NOMO-1 treated with dmso at 0.1 percent for 144 hours (cell line): Measurements from ENCODE around the gene SLC27A1.
A peak's percentile ranks its signal among the peaks of the same experiment; 100 is the strongest.
"Not testable (repeated sequence)": the region's sequence is repeated elsewhere in the genome, so short reads cannot be mapped to it uniquely, and the experiment has no call there.

ENCODE experiments used
- DNase-seq: peaks from one replicate; lab custom pipeline; 2025; ENCODE audit not compliant: unreplicated experiment; lab: John Stamatoyannopoulos, UW

SLC27A1 gene

DNA sequence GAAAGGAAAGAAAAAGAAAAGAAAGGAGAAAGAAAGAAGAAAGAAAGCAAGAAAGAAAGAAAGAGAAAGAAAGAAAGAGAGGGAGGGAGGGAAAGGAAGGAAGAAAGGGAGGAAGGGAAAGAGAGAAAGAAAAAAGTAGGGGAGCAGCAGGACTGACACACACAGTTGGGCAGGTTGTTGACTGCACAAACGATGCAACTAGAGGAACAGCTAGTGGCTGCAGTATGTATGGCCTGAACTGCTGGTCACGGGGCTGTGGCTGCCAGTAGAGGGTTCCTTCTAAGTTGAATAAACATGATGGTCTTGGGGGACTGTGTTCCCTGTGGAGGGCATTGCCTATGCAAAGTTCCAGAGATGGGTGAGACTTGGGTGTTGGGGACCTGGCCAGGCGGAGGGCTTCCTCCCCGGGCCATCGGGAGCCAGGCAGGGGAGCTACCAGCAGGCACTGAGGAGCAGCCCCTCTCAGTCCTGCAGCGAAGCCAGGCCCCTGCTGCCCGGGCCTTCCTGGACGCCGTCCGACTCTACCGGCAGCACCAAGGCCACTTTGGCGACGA lies 68.4 kb downstream of the SLC27A1 start:
- no peak for DNase-seq

DNA sequence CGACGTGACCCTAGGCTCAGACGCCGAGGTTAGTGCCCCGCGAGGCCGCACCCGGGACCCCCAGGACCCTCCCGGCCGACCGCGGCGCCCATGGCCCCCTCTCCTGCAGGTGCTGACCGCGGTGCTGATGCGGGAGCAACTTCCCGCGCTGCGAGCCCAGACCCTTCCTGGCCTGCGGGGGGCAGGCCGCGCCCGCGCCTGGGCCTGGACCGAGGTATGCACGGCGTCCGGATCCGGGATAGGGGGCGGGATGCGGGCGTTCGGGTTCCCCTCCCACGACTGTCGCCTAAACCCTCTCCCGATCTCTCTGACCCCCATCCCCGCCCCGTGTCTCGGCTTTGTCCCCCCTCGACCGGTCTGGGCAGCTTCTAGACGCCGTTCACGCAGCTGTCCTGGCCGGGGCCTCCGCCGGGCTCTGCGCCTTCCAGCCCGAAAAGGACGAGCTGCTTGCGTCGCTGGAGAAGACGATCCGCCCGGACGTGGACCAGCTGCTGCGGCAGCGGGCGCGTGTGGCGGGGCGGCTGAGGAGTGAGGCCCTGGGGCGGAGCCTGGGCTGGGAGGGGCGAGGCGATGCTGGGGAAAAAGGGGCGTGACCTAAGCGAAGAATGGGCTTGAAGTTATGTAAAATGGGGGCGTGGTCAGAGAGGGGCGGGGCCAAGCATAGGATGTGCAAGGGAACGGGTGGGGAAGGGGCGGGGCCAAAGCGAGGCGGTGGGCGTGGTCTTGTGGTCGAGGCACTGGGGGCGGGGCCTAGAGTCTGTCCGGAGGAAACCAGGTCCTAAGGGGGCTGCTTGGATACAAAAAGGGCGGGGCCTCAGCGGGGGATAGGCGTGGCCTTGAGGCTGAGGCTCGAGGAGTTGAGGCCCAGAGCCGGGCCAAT lies 69.2 kb downstream of the SLC27A1 start:
- peak; percentile 85 for DNase-seq

DNA sequence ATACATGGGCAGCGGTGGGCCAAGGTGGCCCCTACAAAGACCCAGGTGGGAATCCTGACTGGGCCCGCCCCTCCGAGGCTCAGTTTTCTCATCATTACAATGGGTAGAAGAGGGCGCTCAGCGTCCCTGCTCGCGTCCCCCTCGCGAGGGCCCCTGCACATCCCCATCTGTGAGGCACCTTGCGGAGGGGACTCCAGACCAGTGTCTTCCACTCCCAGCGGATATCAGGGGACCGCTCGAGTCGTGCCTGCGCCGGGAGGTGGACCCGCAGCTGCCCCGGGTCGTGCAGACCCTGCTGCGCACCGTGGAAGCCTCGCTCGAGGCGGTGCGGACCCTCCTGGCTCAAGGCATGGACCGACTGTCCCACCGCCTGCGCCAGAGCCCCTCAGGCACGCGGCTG lies 69.8 kb downstream of the SLC27A1 start:
- no peak for DNase-seq

DNA sequence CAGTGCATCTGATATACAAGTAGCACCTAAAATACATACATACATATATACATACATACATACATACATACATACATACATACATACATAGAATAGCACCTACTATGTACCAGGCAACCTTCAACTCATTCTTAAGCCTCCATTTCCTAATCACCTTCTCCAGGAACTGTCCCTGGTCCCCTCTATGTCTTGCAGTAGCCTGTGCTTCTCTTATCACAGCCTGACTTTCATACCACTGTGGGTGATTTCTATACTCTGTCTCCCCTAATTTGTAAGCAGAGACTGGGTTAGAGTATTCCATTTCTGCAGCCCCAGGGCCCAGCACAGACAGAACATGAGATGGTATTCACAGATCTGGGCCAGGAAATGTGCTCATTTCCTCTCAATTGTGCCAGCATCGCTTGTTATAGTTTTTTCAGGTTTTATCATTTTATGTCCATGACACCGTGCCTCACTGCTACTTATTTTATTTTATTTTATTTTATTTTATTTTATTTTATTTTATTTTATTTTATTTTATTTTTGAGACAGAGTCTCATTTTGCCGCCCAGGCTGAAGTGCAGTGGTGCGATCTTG lies 70.9 kb downstream of the SLC27A1 start:
- DNase-seq: no peak

DNA sequence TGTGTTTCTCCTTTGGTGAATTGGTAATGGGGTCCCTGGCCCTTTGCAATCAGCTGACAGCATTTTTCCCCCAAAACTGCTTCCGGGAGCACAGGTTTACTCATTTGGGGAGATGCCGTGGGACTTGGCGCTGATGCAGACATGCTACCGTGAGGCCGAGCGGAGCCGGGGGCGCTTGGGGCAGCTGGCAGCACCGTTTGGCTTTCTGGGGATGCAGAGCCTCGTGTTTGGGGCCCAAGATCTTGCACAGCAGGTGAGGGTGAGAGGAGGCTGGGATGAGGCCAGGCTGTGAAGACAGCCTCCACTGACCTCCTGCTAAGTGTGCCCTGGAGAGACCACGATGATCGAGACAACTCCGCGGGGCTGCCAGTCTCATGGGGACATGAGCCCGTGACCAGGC lies 71.7 kb downstream of the SLC27A1 start:
- DNase-seq: no peak

DNA sequence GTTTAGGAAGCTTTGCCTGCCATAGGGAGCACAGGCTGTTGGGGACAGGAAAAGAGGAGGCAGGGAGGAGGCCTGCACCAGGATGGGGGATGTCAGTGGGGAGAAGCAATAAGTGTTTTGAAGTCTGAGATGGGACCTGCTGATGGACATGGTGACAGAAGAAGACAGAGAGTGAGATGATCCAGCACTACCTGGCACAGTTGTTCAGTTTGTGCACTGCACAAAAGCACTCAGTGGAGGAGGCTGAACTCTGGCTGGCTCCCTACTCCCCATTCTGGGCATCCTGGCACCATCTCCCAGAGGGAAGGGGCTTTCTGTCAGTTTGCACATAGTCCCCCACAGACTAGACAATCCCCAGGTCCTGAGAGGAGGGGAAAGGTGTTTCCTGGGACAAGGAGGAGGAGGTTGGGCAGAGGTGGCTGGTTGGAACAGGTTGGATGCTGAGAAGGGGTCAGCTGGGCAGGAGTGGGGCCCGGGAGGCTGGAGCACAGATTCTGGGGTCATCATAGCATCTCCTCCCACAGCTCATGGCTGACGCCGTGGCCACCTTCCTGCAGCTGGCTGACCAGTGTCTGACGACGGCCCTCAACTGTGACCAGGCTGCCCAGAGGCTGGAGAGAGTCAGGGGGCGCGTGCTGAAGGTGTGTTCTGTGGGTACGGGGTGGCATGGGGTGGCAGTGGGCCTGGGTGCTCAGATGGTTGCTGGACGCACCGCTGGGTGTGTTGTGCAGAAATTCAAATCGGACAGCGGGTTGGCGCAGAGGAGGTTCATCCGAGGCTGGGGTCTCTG lies 72.7 kb downstream of the SLC27A1 start:
- DNase-seq: no peak

DNA sequence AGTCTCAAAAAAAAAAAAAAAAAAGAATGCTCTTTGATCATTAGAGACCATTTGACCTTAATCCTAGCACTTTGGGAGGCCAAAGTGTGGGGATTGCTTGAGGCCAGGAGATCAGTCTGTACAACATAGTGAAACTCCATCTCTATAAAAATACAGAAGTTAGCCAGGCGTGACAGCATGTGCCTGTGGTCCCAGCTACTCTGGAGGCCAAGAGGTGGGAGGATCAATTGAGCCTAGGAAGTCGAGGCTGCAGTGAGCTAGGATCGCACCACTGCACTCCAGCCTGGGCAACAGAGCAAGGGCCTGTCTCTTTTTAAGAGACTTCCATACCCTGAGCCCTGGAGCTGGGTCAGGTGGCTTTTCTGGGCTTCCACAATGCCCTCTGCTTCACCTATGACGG lies 73.7 kb downstream of the SLC27A1 start:
- DNase-seq: no peak

DNA sequence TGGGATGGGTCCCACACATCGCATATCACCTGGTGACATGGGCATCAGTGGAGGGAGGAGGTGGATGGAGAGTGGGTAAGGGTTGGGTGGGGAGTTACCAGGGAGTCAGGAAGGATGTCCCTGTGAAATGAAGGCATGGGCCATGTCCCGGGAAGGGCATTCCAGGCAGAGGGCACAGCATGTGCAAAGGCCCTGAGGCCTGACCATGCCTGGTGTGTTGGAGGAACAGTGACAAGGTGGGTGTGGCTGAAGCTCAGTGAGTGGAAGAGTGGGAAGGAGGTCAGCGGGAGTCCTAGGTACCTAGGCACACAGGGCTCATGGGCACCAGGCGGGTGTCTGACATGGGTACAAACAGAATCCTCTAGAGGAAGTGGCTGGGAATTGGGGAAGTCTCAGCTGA lies 74.1 kb downstream of the SLC27A1 start:
- no peak for DNase-seq

DNA sequence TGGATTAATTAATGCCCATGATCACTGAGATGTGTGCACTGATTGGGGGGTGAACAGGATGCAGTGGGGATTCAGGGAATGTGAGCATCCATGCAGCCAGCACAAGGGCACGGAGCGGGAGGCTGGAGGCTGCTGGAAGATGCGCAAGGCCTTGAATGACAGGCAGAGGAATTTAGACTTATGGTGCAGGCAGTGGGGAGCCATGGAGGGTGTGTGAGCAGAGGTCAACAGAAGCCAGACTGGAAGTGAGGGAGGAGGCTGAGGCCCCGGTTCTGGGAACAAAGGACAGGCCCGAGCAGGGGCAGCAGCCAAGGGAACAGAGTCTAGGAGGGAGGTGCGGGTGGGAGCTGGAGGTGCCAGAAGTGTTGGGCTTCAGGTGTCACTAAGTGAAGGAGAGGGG lies 77.8 kb downstream of the SLC27A1 start:
- DNase-seq: no peak

DNA sequence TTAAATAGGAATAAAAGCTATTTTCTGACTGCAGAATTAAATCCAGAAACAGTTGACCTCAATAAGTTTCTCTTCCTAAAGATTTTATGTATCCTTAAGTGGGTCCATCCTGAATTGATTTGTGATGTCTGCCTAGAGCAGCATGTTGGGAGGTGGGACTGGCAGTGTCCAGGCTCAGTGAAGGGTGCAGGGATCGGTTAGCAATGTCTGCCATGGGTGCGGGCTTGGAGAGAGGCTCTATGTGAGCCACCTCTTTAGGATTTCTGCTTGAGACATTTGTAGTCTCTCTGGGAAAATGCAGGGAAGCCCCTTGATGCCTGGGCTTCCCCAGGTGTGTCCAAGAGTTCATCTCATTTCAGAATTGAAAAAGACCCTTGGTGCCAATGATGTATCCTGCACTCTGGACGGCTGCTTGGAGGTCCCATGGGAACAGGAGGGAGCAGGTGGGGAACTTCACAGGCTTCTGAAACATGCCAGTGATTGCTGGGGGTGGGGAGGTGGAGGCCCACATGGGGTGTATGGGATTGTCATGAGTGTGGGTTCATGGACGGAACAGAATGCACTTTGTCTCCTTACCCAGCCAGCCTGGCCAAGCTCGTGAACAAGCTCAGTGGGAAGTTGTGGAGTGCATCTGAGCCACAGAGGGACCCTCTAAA lies 78.9 kb downstream of the SLC27A1 start:
- DNase-seq: no peak

DNA sequence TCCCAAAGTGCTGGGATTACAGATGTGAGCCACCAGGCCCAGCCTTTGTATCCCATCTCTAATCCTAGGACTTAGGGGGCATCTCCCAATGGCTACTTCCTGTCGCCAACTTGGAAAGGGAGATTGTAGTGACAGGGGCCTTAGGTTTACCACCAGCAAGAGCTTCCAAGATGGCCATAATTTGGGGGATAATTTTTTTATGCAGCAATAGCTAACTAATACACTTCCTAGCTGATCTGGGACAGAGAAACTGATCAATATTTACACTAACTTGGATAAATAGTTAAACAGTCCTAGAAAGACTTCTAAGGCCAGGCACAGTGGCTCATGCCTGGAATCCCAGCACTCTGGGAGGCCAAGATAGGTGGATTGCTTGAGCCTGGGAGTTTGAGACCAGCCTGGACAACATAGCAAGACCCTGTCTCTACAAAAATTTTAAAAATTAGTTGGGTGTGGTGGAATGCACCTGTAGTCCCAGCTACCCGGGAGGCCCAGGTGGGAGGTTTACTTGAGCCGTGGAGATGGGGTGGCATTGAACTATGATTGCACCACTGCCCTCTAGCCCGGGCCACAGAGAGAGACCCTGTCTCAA lies 79.8 kb downstream of the SLC27A1 start:
- no peak for DNase-seq

DNA sequence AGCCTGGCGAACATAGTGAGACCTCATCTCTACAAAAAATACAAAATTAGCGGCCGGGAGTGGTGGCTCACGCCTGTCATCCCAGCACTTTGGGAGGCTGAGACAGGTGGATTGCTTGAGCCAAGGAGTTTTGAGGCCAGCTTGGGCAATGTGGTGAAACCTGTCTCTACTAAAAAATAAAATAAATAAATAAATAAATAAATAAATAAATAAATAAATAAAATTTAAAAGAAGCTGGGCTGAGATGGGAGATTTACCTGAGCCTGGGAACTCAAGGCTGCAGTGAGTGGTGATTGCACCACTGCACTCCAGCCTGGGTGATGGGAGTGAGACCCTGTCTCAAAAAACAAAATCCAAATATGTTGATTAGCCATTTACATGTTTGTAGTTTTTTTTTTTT lies 82.4 kb downstream of the SLC27A1 start:
- DNase-seq: not testable (repeated sequence)

DNA sequence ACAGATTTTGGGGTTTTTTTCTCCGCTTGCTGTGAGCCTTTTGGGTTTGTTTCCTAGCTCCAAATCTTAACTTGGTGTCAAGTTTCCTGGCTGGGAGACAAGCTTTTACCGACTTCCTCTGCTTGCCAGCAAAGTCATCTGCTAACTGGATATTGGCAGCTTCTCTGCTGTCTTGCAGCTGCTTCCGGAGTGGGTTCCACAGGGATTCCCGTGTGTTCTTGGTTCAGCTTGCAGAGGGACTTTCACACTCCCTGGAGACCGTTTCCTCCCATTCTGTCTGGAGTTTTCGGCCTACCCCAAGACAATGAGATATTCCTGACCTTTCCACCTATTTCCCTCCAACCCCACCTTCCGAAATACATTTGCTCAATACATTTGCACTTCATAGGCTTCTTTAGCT lies 82.9 kb downstream of the SLC27A1 start:
- no peak for DNase-seq

DNA sequence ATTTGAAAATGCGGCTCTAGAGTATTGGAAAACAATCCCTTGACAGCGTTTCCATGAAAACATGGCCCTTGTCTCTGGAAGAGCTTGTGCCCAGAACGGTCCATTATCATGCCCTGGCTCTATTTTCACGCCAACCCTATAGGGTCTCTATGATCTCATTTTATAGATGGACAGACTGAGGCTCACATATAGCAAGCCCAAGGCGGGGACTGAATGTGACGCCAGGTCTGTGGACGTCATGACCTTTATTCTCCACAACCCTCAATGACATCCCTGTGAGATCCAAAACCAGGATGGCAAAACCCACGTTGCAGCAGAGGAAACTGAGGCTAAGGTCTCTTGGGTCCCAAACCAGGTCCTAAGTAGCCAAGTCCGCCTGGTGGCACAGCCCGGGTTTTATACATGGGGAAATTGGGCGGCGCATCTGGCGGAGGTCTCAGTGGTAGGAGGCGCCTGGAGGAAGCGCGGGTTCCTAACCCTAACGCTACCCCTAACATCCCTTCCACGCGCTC lies 84.7 kb downstream of the SLC27A1 start:
- DNase-seq: no peak

DNA sequence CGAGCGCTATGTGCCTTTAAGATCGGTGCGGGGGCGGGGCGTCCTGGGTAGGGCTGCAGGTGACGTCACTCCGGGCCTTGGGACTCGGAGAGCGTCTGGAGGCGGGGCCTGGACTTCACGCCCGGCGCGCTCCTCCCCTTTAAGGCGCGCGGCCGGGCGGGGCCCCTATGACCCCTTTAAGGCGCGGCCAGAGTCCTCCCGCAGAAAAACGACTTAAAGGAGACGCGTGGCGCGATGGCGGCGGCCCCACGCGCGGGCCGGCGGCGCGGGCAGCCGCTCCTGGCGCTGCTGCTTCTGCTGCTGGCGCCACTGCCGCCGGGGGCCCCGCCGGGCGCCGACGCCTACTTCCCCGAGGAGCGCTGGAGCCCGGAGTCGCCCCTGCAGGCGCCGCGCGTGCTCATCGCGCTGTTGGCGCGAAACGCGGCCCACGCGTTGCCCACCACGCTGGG lies 85.2 kb downstream of the SLC27A1 start, which contains the start of gene COLGALT1:
COLGALT1 (plus strand) TSS at position 170 of the 449 bp plus-strand sequence; CDS start at position 235, 65 bp downstream.
- peak; percentile 98 for DNase-seq
